Activated naive CD4-positive, alpha-beta T cell treated with Interleukin-2 at 50 U/mL for 16 hours (primary cell): ENCODE measurements around the gene INHBB.

Experiments used
- DNase-seq: peaks from one replicate; pipeline ENCODE4 v3.0.0-alpha.2; 2020

The INHBB gene

DNA sequence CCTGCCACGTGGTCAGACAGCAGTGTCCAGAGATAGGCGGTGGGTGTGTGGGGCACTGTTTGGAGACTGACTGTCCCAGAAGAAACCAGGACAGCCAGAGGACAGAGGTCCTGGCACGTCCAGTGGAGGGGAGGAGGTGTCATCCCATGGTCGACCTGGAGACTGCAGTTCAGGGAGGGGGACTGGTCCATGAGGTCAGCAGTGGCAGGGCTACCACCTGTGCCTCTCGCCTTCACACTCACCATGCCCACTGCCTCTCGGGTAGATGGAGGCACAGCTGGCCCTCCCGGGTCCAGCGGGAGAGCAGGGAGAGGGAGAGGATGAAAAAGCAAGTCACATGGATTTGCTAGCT is 53.9 kb downstream of the INHBB start:
- no peak for DNase-seq

DNA sequence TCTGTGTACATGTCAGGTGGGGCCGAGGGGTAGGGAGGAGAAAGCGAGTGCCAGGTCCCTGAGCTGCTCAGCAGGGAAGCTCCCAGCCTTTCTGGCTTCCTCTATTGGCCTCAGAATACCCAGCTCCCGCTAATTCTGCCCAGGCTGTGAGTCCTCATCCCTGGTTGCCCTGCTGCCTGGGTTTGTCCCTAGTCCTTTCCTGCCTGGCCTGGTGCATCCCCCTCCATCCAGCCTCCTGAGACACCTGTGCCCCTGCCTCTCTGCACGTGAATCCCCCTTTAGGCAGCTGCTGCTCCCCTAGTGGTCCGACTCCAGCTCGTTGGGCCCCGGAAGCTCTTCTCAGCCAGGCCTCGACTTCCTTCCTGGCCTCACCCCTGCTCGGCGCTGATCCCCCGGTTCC is 54.6 kb downstream of the INHBB start:
- no peak for DNase-seq
